Left cardiac atrium (tissue), 4 donors: ENCODE results near the gene HIVEP3. TPM values are rescaled to one million over a fixed set of nuclear protein-coding genes. Genes with fewer than 3 reads are reported as not detected.

Experiments
- ATAC-seq, 2 donors: fragments of 200-7000 bp; cut with Tn5 transposase; one replicate each; pipeline ENCODE4 v1.9.1; 2020; ENCODE audit warnings: mild to moderate bottlenecking in 2 of 2, moderate library complexity in 2 of 2
- DNase-seq: peaks from one replicate; pipeline ENCODE4 v3.0.0-alpha.2; 2020
- intact Hi-C, 2 donors: fragments of 100-400 bp; cut with DNase I; formaldehyde crosslinking; loops; one replicate each; pipeline versions ENCODE4 v1.14.1 to v1.15.1; 2022 to 2023
- total RNA-seq, 2 donors: library from RNA; stranded (reverse); fragmentation: NEBNext Ultra II Directional; extraction: Animal tissue kit (Norgen Biotek cat#: 25700); gene quantifications; one replicate each; pipeline ENCODE4 v1.2.1, GENCODE V29; 2021
- donor health status: DM: no; HTN: yes; CAD: no.
- donor health status: DM: no; HTN: yes; CAD: no; lungs with severe emphysema.
- donor health status: DM: yes; HTN: yes; CAD: no.
- donor health status: Dilated cardiomyopathy.

HIVEP3 gene
- total RNA-seq, 2 donors from 2014 or later, result 6.6 to 7.2 TPM

- DNase-seq (no peak), ATAC-seq (peak; percentile 34 to 39)
- intact Hi-C loops, result no loop called here
Observed at GRCh38 chr1:41673378-41673777, 245.3 kb downstream of the HIVEP3 start.

GRCh38 chr1:41672641-41673361, 245.9 kb downstream of the HIVEP3 start:
- intact Hi-C loops, result no loop called here
- ATAC-seq (no peak), DNase-seq (no peak)

GRCh38 chr1:41672173-41672572, 246.5 kb downstream of the HIVEP3 start:
- ATAC-seq, result peak in 1 of 2 donors; percentile 73
- DNase-seq, result no peak
- intact Hi-C loops, result no loop called here

- DNase-seq, result no peak
- intact Hi-C loops, result no loop called here
- ATAC-seq, result no peak
Observed at GRCh38 chr1:41671116-41671755, 247.5 kb downstream of the HIVEP3 start.

- DNase-seq, result no peak
- intact Hi-C loops, result no loop called here
- peak in 1 of 2 donors; percentile 31 for ATAC-seq
Observed at GRCh38 chr1:41670217-41670957, 248.3 kb downstream of the HIVEP3 start.

GRCh38 chr1:41668967-41669366, 249.8 kb downstream of the HIVEP3 start:
- DNase-seq (no peak), ATAC-seq (no peak)
- intact Hi-C loops, result loop anchor here in 1 of 2 donors (10.0 kb wide), 1 partner anchor 94 kb away; no protein-coding TSS in a partner anchor

GRCh38 chr1:41668054-41668660, 250.6 kb downstream of the HIVEP3 start:
- ATAC-seq, result no peak
- DNase-seq, result no peak
- intact Hi-C loops, result loop anchor here in 1 of 2 donors (10.0 kb wide), 1 partner anchor 93 kb away; no protein-coding TSS in a partner anchor

GRCh38 chr1:41666981-41667631, 251.6 kb downstream of the HIVEP3 start:
- ATAC-seq, result no peak
- peak; percentile 15 for DNase-seq
- intact Hi-C loops, result loop anchor here in 1 of 2 donors (10.0 kb wide), 1 partner anchor 92 kb away; no protein-coding TSS in a partner anchor

GRCh38 chr1:41665962-41666917, 252.5 kb downstream of the HIVEP3 start:
- intact Hi-C loops, result loop anchor here in 1 of 2 donors (10.0 kb wide), 1 partner anchor 91 kb away; no protein-coding TSS in a partner anchor
- DNase-seq, result peak; percentile 26
- ATAC-seq, result no peak

GRCh38 chr1:41664861-41665640, 253.7 kb downstream of the HIVEP3 start:
- DNase-seq, result no peak
- peak in 1 of 2 donors; percentile 13 for ATAC-seq
- intact Hi-C loops, result loop anchor here in 1 of 2 donors (10.0 kb wide), 1 partner anchor 90 kb away; no protein-coding TSS in a partner anchor

GRCh38 chr1:41663671-41664400, 254.9 kb downstream of the HIVEP3 start:
- no peak for DNase-seq
- no peak for ATAC-seq
- intact Hi-C loops, result loop anchor here in 1 of 2 donors (10.0 kb wide), 1 partner anchor 89 kb away; no protein-coding TSS in a partner anchor

GRCh38 chr1:41662765-41663437, 255.8 kb downstream of the HIVEP3 start:
- peak; percentile 78 for DNase-seq
- peak; percentile 43 to 65 for ATAC-seq
- intact Hi-C loops, result loop anchor here in 1 of 2 donors (10.0 kb wide), 1 partner anchor 88 kb away; no protein-coding TSS in a partner anchor

GRCh38 chr1:41662061-41662764, 256.5 kb downstream of the HIVEP3 start:
- intact Hi-C loops, result loop anchor here in 1 of 2 donors (10.0 kb wide), 1 partner anchor 87 kb away; no protein-coding TSS in a partner anchor
- ATAC-seq, result peak; percentile 79 to 88
- peak; percentile 86 for DNase-seq

GRCh38 chr1:41661428-41662060, 257.2 kb downstream of the HIVEP3 start:
- ATAC-seq (peak; percentile 16 to 27), DNase-seq (peak; percentile 48)
- intact Hi-C loops, result loop anchor here in 1 of 2 donors (10.0 kb wide), 1 partner anchor 87 kb away; no protein-coding TSS in a partner anchor
